ENCODE results near the gene CPNE4.
"Not testable (repeated sequence)": the region's sequence is repeated elsewhere in the genome, so short reads cannot be mapped to it uniquely, and the experiment has no call there.

Gene CPNE4

DNA sequence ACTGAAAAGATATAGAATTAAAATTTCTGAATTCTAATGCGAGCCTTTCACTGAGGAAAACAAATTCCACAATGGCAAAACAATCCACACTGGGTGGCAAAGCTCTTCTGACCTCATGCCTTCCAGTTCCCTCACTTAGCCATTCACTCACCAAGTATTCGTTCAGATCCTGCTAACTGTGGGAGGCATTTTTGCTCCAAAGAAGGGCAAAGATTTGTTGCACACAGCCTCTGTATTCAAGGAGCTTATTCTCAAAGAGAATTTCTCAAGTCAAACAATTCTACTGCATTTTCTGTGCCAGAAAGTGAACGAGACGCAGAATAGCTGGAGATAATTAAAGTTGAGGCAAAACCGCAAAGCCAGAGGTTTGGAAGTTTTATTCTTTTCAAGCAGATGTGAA, 77.3 kb downstream of the CPNE4 start:
- no peak for DNase-seq

DNA sequence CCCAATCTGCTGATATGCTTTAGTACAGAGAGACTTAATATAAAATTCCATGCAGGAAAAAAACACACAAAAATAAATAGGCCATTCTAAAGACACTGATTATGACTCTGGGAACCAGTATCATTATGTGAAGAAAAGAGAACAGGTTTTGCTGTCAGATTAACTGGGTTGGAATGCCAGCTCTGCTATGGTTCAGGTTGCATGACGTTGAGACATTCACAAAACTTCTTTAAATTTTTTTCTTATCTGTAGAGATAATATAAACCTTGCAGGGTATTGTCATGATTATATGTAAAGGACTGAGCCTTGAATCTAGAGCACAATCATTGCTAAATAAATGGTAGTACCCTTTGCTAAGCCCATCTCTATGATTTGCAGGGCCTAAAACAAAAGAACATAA, 86.0 kb downstream of the CPNE4 start:
- DNase-seq, result no peak

DNA sequence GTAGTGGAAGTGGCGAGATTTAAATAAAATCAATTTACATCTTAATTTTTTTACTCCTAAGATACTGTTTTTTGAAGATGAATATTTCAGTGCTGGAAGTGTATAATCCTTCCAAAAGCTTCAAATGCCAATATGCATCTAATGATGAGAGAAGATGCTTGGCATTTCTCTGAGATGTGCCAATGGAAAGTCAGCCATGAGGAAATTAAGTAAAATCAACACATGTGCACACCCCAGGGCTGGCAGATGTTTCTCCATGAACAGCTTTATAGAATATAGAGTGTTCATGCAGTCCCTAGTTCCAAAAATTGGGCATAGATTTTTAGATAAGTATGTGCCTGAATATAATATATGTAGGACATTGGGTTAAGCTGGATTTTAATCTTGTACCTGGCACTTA, 90.1 kb downstream of the CPNE4 start:
- DNase-seq, result no peak

DNA sequence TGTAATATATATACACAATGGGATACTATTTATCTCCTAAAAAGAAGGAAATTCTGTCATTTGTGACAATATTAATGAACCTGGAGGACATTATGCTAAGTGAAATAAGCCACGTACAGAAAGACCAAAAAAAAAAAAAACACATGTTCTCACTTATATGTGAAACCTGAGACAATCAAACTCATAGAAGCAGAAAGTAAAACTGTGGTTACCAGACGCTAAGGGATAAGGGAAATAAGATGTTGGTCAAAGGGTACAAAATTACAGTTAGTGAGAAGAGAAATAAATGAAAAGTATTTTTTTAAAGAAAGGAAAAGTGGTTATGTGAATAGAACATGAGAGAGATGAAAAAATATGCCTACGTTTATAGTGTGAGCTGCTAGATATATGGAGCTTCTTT, 101.1 kb downstream of the CPNE4 start:
- no peak for DNase-seq

DNA sequence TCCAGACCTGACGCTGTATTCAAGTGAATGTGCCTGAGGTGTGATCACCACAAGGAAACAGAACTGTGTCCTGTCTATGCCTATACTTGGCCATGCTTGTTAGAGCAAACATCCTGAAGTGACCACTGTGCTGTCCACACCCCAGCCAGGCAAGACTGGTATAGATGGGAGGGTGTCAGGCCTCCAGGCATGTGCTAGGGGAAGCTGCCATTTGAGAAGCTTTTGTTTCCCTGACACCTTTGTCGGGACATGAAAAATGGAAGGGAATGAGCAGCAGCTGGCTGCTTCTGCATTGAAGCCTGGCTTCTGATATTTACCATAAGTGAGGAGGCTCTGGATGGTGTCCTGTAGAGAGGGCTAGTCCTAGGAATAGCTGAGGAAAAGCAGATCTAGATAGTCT, 106.2 kb downstream of the CPNE4 start:
- DNase-seq, result no peak

DNA sequence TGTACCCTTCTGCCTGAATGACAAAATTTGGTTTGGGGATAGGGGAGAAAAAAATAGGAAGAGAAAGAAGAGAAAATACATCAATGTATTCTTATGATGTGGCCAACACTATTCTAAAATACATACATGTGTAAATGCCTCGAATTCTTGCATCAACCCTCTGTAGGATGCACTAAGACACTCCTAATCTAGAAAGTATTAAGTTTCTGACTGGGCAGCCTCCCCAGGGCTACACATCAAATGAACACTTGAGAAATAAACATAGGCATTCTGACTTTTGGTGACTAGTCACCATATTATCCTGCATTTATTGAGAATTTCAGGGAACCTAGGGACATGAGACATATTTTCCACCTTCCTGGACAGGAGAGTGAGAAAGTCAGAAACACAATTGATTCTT, 109.2 kb downstream of the CPNE4 start:
- DNase-seq, result no peak

DNA sequence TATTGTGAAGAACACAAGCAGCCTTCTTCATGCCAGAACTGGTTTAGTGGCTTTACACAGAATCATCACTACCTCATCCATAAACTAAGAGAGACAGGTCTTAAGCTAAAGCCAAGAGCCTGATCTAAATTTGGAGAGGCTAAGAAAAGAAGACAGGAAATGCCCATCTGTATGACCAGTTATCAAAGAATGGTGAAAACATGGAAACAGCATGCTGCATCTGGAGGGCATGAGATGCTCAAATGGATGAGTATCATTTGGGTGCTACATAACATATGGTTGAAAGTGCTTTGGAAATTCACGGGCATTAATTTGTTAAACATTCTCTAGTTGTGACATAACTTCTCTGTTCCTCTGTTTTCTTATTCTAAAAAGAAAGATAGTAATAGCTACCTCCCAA, 112.5 kb downstream of the CPNE4 start:
- DNase-seq, result no peak

DNA sequence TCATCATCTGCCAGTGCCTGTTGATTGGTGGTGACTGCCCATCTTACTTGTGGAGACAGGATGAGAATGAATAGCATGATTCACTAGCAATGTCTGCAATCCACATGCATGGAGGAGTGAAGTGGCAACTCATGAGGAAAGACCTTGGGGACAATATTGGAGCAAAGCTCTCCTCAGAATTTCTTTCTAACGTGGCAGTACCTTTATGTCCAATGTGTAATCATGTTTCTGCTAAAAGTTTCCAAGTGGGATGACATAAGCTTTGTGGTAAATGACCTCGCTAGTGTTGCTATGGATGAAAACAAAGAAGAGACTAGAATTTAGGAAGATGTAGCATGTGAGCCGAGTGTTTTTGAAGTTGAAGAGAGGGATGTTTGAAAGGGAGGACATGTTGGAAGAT, 117.8 kb downstream of the CPNE4 start:
- no peak for DNase-seq

DNA sequence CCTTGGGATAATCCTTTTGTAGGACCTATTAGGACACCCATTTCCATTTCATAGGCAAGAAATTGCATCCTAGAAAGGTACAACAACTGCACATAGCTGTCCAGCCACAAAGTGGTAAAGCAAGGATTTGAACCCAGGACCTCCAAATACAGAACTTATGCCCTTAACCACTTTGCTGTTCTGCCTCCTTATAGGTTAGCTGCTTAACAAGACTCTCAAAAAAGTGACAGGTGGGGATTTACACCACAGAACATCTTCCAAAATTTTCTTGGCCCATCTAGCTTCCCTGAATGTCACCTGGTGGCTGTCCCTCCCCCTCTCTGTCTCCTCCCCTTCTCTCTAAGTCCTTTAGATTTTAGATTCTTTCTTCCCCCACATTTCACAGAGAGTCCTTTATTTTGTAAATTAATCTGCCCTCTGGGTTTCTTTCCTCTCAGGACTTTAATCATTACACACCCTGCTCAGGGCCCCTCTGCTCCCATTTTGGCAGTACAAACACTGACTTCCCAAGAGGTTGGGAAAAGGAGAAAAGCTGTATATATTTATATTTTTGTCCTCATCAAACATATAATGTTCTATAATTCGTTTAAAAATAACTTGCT, 120.6 kb downstream of the CPNE4 start:
- no peak for DNase-seq

DNA sequence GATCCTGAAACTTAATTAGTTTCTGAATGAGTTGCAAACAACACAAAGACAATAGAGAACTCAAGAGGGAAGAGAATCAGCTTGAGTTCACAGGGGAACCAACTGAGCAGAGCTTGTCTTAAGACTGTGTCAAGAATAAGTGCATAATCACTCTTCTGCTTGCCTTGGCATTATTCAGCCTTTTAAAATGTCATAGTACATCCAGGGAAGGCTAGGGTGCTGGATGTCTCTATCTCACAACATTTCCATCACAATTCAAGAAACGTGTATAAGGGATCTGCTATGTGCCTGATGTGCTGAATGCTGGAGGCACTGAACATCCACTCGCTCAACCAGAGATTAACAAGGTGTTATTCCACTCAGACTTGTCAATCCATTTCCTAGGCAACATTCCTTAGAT, 122.6 kb downstream of the CPNE4 start:
- DNase-seq, result no peak

DNA sequence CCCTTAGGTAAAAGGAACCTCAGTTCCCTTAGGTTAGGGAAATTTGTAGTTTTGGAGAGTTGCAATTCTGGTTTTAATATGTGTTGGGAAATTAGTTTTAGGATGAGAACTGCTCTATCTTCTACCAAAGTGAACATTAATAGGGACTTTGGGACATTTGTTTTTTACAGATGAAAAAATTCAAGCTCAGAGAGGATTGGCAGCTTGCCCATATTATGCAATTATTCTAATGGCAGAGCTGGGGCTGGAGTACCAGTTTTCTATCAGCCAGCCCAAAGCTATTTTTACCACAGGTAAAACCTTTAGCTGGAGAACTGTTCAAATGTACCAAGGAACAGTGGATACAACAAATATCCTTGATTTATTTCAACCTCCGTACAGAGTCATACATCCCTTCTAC, 127.0 kb downstream of the CPNE4 start:
- DNase-seq, result no peak

DNA sequence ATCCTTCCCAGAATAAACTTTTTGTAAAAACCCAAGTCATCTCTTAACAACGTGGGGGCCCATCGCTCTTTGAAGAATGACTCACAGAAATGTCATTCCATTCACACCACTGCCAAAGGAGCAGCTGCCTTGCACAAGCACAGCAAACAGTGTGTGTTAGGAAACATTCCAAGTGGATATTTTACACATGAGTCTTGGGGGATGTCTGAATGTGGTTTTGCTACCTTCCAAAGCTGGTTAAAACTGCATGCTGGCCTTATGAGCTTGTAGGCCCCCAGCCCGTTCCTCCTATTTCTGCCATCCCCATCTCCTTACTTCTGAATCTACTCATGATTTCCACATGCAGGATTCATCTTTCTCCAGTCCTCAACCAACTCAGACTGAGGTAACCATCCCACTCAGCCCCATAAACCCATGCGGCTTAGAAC, 130.8 kb downstream of the CPNE4 start:
- DNase-seq, result no peak

DNA sequence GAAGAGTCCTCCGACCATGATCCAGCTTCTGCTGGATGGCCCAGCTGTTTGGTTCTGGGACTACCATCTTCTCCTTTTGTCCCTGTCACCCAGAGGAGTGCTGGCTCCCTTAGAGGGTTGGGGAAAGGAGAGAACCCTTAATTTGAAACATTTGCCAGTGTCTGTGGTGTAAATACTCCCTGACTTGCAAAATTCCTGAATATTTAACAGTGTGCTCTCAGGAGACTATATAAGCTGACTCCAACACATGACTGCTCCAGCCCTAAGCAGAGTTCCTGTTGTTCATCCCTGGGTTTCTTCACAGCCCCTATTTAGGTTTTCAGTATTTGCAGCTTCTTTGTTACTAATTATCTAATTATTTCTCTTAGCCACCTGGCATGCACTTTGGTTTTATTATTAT, 133.1 kb downstream of the CPNE4 start:
- no peak for DNase-seq

DNA sequence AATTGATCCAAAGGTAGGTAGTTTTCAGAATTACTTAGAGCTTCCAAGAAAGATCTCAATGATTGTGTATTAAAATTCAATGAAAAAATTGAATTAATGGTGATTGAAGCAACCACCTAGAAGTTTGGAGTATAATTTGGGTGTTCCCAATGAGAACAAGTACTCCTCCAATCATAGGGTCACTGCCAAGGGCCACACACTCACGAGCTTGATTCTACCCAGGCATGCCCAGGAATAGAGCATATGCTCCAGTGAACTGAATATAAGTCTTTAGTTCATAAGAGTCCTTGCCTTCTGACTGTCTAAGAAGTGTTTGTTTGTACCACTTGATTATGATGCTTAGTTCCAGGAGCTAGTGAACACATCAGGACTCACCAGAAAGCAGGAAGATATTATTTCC, 133.9 kb downstream of the CPNE4 start:
- no peak for DNase-seq

DNA sequence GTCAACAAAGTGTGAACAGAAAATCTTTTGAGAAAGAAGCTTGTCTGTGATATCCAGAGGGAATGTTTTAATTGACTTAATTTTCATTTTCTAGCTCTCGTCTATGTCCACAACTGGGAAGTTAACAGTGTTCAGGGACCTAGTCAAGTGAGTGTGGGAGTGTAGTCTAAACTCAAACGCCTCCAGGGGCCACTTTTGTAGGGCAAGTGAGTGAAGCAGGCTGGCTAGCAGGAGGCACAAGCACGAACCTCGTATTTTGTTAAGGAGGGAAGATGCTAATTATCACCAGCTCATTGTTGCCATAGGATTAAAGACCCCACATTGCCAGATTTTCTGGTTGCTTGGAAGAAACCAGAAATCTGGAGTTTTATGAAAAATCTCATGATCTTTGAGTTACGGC, 135.8 kb downstream of the CPNE4 start:
- no peak for DNase-seq

DNA sequence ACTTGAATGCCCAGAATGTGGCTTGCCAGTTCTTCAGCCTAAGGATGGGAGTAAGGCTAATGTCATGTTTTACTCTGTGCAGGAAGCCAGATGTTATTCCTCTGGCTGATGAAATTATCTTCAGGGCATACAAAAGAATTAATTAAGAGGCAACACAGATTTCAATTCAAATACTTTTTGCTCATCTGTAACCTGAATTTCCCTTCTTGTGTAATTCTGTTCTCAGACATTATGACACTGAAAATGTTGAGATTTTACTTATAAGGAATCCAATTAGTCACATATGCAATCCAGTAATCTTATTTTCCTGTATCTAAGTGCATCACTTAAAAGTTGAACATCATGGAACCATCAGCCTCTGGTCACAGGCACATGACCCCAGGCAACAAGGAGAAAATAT, 136.5 kb downstream of the CPNE4 start:
- no peak for DNase-seq

DNA sequence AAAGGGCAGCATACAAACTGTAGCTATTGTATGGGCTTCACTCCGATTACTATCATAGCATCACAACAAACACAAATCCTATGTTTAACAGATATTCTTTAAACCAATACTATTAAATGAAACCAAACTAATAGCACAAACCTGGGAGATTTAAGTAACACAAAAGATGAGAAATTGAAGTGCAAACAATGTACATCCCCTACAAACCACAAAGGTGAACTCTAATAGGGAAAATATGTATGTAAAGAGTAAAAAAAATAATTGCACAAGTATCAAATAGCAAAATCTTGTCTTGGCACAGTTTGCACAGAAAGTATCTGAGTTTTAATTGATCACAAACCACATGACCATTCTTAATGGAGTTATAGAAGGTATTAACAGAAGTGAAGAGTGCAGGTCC, 138.5 kb downstream of the CPNE4 start:
- no peak for DNase-seq

DNA sequence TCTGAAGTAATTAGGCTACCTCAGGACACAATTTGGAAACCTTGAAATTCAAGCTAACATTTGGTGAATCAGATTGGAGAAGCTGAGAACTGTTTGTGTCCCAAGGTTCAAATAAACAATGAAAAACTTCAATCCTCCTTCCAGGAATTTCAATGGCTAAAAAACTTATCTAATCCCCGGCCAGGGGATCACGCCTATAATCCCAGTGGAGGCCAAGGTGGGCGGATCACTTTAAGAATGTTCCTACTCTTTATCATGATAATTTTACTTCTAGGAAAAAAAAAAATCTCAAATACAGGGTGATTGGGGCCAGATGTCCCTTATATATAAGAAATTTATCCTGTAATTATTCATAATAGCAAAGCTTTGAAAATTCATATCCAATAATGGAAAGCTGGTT, 139.0 kb downstream of the CPNE4 start:
- no peak for DNase-seq

DNA sequence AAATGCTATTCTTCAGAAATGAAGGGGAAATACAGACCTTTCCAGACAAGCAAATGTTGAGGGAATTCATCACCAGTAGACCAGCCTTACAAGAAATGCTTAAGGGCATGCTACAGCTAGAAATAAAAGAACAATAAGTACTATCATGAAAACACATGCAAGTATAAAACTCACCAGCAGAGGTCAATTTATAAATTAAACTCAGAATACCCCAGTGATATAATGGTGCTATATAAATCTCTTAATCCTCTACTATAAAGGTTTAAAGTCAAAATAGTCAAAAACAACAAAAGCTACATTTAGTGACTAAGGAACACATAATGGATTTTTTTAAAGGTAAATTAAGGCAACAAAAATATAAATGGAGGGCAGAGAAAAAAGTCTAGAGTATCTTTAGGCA, 142.5 kb downstream of the CPNE4 start:
- DNase-seq, result no peak

DNA sequence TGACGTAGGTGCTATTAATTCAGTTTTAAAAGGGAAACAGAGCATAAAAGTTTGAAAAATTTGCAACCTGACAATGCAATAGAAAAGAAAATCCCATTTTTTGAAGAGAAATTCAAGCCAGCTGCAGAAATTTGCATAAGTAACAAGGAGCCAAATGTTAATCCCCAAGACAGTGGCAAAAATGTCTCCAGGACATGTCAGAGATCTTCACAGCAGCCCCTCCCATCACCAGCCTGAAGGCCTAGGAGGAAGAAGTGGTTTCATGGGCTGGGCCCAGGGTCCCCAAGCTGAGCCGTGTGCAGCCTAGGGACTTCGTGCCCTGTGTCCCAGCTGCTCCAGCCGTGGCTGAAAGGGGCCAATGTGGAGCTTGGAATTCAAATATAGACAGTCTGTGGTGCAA, 148.9 kb downstream of the CPNE4 start:
- not testable (repeated sequence) for DNase-seq

DNA sequence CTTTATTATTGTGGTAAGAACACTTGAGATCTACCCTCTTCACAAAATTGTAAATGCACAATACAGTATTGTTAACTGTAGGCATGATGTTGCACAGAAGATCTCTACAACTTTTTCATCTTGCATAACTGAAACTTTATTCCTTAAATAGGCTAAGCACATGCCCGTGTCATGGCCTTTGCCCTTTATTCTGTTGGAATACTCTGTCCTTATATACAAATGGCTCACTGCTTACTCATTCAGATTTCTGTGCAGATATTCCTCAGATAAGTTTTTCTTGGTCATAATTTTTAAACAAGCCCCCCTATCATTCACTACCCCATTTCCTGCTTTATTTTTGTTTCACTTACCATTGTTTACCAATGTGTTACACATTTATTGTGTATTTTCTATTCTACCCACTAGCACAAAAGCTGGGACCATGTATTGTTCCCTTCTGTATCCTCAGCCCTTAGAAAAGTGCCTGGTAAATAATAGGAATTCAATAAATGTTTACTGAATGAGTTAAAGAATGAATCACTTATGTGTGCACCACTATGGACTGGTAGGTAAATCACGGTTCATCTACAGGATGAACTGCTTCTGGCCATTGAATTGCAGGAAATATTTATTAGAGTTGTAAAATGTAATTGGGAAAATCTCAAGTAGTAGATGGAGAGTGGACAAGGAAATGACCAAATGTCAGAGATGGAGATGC, 151.0 kb downstream of the CPNE4 start:
- no peak for DNase-seq

DNA sequence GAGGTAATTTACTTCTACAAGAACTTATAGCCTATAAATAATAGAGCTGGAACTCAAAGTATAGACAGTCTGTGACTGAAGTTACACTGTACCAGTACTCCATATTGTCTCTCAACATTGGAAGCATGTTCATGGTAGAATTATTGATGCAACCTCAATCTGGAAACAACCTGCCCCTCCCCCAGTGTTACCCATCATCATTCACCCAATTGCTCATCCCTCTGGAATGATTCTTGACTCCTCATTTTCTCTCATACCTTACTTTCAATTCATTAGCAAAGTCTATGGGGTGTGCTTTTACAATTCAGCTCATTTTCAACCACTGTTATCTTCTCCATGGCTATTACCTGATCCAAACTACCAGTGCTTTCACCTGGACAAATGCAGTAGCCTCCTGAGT, 151.7 kb downstream of the CPNE4 start:
- DNase-seq, result no peak

DNA sequence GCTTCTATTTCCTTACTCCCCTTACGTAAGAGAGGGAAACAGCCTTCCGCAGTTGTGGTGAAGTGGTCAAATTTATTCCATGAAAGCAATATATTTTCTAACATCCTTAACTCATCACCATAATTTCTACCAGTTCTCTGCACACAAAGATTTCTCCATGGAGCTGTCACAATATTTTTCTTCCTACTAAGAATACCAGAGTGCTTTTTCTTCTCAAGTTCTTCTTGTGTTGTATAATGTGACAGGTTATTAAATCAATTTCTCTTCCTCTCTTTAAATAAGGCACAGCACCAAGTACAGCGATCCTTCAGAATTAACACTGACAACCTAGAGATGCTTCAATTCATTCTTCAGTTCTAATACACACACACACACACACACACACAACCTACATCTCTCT, 153.0 kb downstream of the CPNE4 start:
- no peak for DNase-seq

DNA sequence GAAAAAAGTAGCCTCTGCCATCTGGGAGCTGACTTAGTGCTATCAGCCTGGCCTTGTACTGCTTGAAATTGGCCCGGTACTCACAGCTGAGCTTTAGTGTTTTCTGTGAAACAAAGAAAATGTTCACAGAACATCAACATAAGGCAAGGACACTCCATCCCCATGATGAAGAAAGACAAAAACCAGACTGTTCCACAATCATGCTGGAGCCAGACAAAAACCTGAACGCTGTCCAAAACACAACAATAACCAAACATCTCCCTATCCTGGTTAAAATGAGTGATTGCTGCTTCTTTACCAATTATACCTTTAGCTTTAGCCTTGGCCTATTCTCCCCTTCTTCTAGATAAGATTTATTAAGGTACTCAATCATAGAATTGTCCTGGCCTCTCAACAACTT, 153.9 kb downstream of the CPNE4 start:
- no peak for DNase-seq

DNA sequence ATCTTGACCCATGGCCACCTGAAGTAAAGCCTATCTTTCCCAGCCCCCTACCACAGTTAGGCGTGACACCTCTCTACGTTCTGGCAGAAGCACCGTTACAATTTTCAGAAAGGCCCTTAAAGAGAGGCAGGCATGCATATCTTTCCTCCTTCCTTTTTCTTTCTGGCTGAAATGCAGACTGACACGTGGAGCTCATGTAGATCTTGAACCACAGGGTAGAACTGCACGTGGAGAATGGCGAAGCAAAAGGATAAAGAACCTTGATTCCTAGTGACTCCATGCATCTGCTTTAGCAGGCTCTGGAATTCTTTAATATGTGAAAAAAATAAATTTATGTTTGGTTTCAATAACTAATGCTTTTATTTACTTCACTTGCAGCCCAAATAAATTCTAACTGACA, 166.6 kb downstream of the CPNE4 start:
- DNase-seq, result no peak
